SK-N-SH treated with all-trans-retinoic acid at 6 μM for 48 hours (cell line): ENCODE data around the gene KRR1.

ENCODE experiments used
- ATAC-seq: fragments of 200-7000 bp; cut with Tn5 transposase; 3 replicates; pipeline ENCODE4 v1.9.1; 2020; ENCODE audit warnings: mild to moderate bottlenecking, moderate library complexity
- ARNTL ChIP-seq: fragments of 450-650 bp; formaldehyde crosslinking; IDR thresholded peaks from 2 replicates; pipeline ENCODE4 v1.5.0; 2020; ENCODE audit warnings: low read depth, mild to moderate bottlenecking, moderate library complexity, borderline replicate concordance
- BACH2 ChIP-seq: fragments of 250-450 bp; sonication (Bioruptor Pico); IDR thresholded peaks from 2 replicates; pipeline ENCODE4 v1.9.0; 2021; ENCODE audit warnings: mild to moderate bottlenecking, borderline replicate concordance
- CSDC2 ChIP-seq: fragments of 250-450 bp; sonication (Bioruptor Pico); IDR thresholded peaks from 2 replicates; pipeline ENCODE4 v1.5.0; 2020; ENCODE audit warnings: mild to moderate bottlenecking, moderate library complexity
- CSRNP3 ChIP-seq: fragments of 250-450 bp; sonication (Bioruptor Pico); IDR thresholded peaks from 2 replicates; pipeline ENCODE4 v1.5.1; 2021; ENCODE audit warnings: mild to moderate bottlenecking, moderate library complexity
- ESRRG ChIP-seq: fragments of 250-450 bp; sonication (Bioruptor Pico); IDR thresholded peaks from 2 replicates; pipeline ENCODE4 v1.6.1; 2021; ENCODE audit warnings: mild to moderate bottlenecking
- GLIS3 ChIP-seq: fragments of 250-450 bp; sonication (Bioruptor Pico); IDR thresholded peaks from 2 replicates; pipeline ENCODE4 v1.5.0; 2020; ENCODE audit warnings: mild to moderate bottlenecking, moderate library complexity
- ISL1 ChIP-seq: fragments of 250-450 bp; sonication (Bioruptor Pico); IDR thresholded peaks from 2 replicates; pipeline ENCODE4 v2.1.2; 2022; ENCODE audit warnings: mild to moderate bottlenecking, moderate library complexity
- OSR1 ChIP-seq: fragments of 250-450 bp; sonication (Bioruptor Pico); IDR thresholded peaks from 2 replicates; pipeline ENCODE4 v1.8.0; 2022; ENCODE audit warnings: moderate library complexity, mild to moderate bottlenecking, inconsistent platforms
- PATZ1 ChIP-seq: fragments of 250-450 bp; sonication (Bioruptor Pico); IDR thresholded peaks from 2 replicates; pipeline ENCODE4 v1.8.0; 2020; ENCODE audit warnings: mild to moderate bottlenecking, moderate library complexity, borderline replicate concordance
- POU6F1 ChIP-seq: fragments of 250-450 bp; sonication (Bioruptor Pico); IDR thresholded peaks from 2 replicates; pipeline ENCODE4 v1.8.0; 2021; ENCODE audit warnings: low read depth, mild to moderate bottlenecking, moderate library complexity, borderline replicate concordance
- PPARA ChIP-seq: fragments of 250-450 bp; sonication (Bioruptor Pico); IDR thresholded peaks from 2 replicates; pipeline ENCODE4 v1.5.0; 2020; ENCODE audit warnings: mild to moderate bottlenecking, borderline replicate concordance
- RARB ChIP-seq: fragments of 250-450 bp; sonication (Bioruptor Pico); IDR thresholded peaks from 2 replicates; pipeline ENCODE4 v1.8.0; 2021; ENCODE audit warnings: mild to moderate bottlenecking, moderate library complexity
- SNAI2 ChIP-seq: fragments of 250-450 bp; sonication (Bioruptor Pico); IDR thresholded peaks from 2 replicates; pipeline ENCODE4 v1.5.0; 2020; ENCODE audit warnings: mild to moderate bottlenecking, moderate library complexity
- TCF4 ChIP-seq: fragments of 250-450 bp; sonication (Bioruptor Pico); IDR thresholded peaks from 2 replicates; pipeline ENCODE4 v1.8.0; 2021; ENCODE audit warnings: mild to moderate bottlenecking, moderate library complexity, borderline replicate concordance
- TOX ChIP-seq: fragments of 250-450 bp; sonication (Bioruptor Pico); IDR thresholded peaks from 2 replicates; pipeline ENCODE4 v1.8.0; 2021; ENCODE audit warnings: mild to moderate bottlenecking, moderate library complexity, borderline replicate concordance
- TSHZ2 ChIP-seq: fragments of 250-450 bp; sonication (Bioruptor Pico); IDR thresholded peaks from 2 replicates; pipeline ENCODE4 v1.5.0; 2020; ENCODE audit warnings: mild to moderate bottlenecking, moderate library complexity
- ZC3H10 ChIP-seq: fragments of 250-450 bp; sonication (Bioruptor Pico); IDR thresholded peaks from 2 replicates; pipeline ENCODE4 v1.5.1; 2021; ENCODE audit warnings: mild to moderate bottlenecking, moderate library complexity
- ZFP3 ChIP-seq: fragments of 250-450 bp; sonication (Bioruptor Pico); IDR thresholded peaks from 2 replicates; pipeline ENCODE4 v1.5.0; 2020; ENCODE audit warnings: mild to moderate bottlenecking, moderate library complexity
- ZFP30 ChIP-seq: fragments of 450-650 bp; formaldehyde crosslinking; IDR thresholded peaks from 2 replicates; pipeline ENCODE4 v1.5.0; 2022; ENCODE audit warnings: mild to moderate bottlenecking, moderate library complexity
- ZNF565 ChIP-seq: fragments of 450-650 bp; formaldehyde crosslinking; conservative IDR thresholded peaks from 2 replicates; pipeline ENCODE4 v1.5.0; 2020; ENCODE audit warnings: low read depth, mild to moderate bottlenecking, moderate library complexity
- ZNF70 ChIP-seq: fragments of 450-650 bp; formaldehyde crosslinking; IDR thresholded peaks from 2 replicates; pipeline ENCODE4 v1.5.0; 2020; ENCODE audit warnings: mild to moderate bottlenecking, moderate library complexity
- ZNF8 ChIP-seq: fragments of 450-650 bp; formaldehyde crosslinking; IDR thresholded peaks from 2 replicates; pipeline ENCODE4 v1.5.0; 2020; ENCODE audit warnings: mild to moderate bottlenecking, moderate library complexity

Gene KRR1

GRCh38 chr12:75554556-75554880 is 43.1 kb upstream of the KRR1 start:
- ATAC-seq: no peak
- TF ChIP-seq ZNF8 (CRISPR knock-in tag): no peak
- no peak for TF ChIP-seq GLIS3 (CRISPR knock-in tag)
- TF ChIP-seq, all 23 proteins: peak for 0

GRCh38 chr12:75553836-75554555 is 42.6 kb upstream of the KRR1 start:
- peak; percentile 72 for ATAC-seq
- TF ChIP-seq ISL1 (CRISPR knock-in tag) (peak; percentile 41; the same call in 1 of the 2 replicates), CSRNP3 (no peak)

- ATAC-seq: peak; percentile 45
- TF ChIP-seq PPARA (CRISPR knock-in tag) (no peak), ESRRG (no peak), BACH2 (CRISPR knock-in tag) (no peak), GLIS3 (CRISPR knock-in tag) (no peak), POU6F1 (no peak), TCF4 (CRISPR knock-in tag) (no peak), PATZ1 (CRISPR knock-in tag) (no peak), TSHZ2 (CRISPR knock-in tag) (no peak), TOX (CRISPR knock-in tag) (no peak), SNAI2 (no peak), ISL1 (CRISPR knock-in tag) (no peak; the same call in 1 of the 2 replicates), OSR1 (CRISPR knock-in tag) (no peak), ZNF565 (CRISPR knock-in tag) (no peak), RARB (no peak), ZNF8 (CRISPR knock-in tag) (no peak), ARNTL (CRISPR knock-in tag) (no peak), ZFP30 (no peak), CSRNP3 (no peak), CSDC2 (CRISPR knock-in tag) (no peak), ZNF70 (no peak)
These were observed 42.0 kb upstream of the KRR1 start for GRCh38 chr12:75553398-75553797.

- ATAC-seq: no peak
- TF ChIP-seq ZC3H10 (CRISPR knock-in tag) (no peak), PATZ1 (CRISPR knock-in tag) (no peak), RARB (no peak), CSRNP3 (no peak), BACH2 (CRISPR knock-in tag) (no peak), ZNF565 (CRISPR knock-in tag) (no peak), ZNF70 (no peak), ZNF8 (CRISPR knock-in tag) (no peak), ZFP3 (CRISPR knock-in tag) (no peak)
These were observed 40.1 kb upstream of the KRR1 start for GRCh38 chr12:75551477-75551876.
